GM19099 (cell line): ENCODE data around the gene SNCG.

Experiments
- POLR2A ChIP-seq: IDR thresholded peaks from 3 replicates; pipeline ENCODE4 v1.6.1; 2011; ENCODE audit warnings: low read depth; ENCODE audit not compliant: insufficient read length; ENCODE audit errors: extremely low read depth

The SNCG gene

DNA sequence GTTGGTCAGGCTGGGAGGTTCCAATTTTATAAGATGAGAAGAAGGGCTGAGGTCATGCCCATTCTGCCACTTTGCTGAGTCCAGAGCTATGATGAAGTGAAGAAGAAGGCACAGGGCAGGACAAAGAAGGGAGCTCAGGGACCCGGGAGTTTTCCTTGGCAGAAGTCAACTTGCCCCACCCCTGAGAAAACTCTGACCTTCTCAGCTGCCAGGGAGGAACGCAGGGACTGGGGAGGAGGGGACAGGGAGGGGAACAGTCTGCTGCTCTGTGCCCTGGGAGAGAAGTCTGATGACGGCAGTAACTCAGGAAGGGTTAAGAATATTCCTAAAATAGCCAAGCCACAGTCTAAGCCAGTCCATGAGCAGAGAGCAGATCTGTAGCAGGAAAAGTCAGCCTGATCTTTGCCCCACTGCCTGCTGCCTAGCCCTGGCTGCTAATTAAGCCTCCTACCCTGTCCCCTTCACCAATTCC lies 21.6 kb downstream of the SNCG start:
- TF ChIP-seq POLR2A = no peak

GRCh38 chr10:86981716-86982115 lies 23.3 kb downstream of the SNCG start:
- no peak for TF ChIP-seq POLR2A

DNA sequence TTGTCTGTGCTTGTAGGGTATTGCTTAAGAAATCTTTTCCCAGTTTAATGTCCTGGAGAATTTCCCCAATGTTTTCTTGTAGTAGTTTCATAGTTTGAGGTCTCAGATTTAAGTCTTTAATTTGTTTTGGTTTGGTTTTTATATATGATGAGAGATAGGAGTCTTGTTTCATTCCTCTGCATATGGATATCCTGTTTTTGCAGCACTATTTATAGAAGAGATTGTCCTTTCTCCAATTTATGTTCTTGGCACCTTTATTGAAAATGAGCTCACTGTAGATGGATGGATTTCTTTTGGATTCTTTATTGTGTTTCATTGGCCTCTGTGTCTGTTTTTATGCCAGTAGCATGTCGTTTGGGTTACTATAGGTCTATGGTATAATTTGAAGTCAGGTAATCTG lies 30.1 kb downstream of the SNCG start:
- TF ChIP-seq POLR2A = no peak

GRCh38 chr10:86992456-86992855 lies 34.1 kb downstream of the SNCG start:
- TF ChIP-seq POLR2A = no peak

DNA sequence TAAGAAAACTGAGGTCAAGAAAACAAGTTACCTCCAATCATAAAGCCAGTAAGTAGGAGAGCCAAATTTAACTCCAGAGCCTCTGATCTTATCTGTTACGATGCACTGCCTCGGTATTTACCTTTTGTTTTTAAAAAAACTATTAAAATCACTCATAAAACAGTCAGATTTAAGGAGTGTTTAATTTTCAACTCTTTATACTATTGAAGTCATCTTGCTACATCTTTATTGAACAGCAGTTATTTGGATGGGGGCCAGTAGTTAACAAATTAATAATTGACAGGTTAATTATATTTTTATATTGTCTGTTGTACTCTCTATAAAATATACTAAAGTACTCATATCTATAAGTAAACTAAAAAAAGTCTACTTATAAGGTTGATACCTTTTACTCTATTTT lies 34.5 kb downstream of the SNCG start:
- TF ChIP-seq POLR2A = no peak

DNA sequence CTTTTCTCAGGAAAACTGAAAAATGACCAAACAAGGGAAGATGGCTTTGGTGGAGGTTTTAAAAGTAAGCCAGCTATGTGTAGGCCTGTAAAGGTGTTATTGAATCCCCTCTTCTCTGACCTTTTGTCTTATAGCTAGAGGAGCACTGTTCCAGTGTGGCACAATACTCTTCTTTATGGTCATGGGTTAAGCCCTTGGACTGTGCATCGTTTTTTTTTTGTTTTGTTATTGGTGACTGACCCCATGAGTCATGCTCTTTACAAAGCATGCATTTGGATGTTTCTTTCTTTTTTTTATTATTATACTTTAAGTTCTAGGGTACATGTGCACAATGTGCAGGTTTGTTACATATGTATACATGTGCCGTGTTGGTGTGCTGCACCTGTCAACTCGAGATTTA lies 42.1 kb downstream of the SNCG start:
- no peak for TF ChIP-seq POLR2A
